ENCODE data around the gene PDXK.

Gene PDXK

DNA sequence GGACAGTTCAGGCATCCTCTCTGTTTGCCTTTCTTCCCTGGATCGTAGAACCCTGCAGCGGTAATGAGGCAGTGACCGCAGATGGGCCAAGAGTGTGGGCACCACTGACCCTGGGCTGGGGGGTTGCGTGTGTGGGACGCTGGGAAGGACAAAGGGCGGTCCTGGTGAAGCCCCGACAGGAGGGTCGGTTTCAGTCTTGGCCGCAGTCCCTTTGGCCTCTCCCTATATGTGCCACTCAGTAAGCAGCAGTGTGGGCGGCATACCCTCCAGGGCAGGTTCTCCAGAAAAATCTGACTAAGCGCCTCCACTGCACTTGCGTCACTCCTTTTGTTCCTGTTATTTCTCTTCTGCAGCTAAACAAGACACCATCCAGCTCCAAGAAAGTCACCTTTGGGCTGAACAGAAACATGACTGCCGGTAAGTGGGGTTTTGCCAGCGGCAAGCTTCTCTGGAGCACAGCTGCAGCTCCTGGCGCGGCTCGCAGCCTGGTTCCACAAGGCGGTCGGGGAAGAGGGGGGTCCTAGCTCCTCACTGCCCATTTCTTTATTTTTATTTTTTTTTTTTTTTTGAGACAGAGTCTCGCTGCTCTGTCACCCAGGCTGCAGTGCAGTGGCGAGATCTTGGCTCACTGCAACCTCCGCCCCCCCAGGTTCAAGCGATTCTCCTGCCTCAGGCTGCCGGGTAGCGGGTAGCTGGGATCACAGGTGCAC lies 27.7 kb upstream of the PDXK start:
- TF ChIP-seq, protein P1, sequence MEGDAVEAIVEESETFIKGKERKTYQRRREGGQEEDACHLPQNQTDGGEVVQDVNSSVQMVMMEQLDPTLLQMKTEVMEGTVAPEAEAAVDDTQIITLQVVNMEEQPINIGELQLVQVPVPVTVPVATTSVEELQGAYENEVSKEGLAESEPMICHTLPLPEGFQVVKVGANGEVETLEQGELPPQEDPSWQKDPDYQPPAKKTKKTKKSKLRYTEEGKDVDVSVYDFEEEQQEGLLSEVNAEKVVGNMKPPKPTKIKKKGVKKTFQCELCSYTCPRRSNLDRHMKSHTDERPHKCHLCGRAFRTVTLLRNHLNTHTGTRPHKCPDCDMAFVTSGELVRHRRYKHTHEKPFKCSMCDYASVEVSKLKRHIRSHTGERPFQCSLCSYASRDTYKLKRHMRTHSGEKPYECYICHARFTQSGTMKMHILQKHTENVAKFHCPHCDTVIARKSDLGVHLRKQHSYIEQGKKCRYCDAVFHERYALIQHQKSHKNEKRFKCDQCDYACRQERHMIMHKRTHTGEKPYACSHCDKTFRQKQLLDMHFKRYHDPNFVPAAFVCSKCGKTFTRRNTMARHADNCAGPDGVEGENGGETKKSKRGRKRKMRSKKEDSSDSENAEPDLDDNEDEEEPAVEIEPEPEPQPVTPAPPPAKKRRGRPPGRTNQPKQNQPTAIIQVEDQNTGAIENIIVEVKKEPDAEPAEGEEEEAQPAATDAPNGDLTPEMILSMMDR (IDR thresholded peaks at IDR 0.05; ENCODE audit: borderline replicate concordance, insufficient read depth, low read depth, low read length): no peak
- H3K4me3 ChIP-seq (ENCODE audit: low read depth, low read length): no peak overlapping the region

DNA sequence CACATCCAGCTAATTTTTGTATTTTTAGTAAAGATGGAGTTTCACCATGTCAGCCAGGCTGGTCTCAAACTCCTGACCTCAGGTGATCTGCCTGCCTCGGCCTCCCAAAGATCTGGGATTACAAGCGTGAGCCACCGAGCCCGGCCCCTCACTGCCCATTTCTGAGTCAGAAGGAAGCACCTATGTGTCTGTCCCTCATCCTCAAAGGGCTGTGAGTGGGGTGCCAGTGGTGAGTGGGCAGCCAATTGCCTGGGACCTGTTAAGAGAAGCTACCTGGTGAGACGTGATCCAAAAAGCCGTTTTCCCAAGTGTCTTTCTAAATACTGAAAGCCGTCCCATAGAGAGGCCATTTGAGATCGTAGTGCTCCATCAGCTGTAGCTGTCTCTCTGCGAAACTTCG lies 27.1 kb upstream of the PDXK start:
- no peak overlapping the region for H3K4me3 ChIP-seq (ENCODE audit: low read depth, low read length)
- TF ChIP-seq, protein P1 (IDR thresholded peaks at IDR 0.05; ENCODE audit: borderline replicate concordance, insufficient read depth, low read depth, low read length): no peak

DNA sequence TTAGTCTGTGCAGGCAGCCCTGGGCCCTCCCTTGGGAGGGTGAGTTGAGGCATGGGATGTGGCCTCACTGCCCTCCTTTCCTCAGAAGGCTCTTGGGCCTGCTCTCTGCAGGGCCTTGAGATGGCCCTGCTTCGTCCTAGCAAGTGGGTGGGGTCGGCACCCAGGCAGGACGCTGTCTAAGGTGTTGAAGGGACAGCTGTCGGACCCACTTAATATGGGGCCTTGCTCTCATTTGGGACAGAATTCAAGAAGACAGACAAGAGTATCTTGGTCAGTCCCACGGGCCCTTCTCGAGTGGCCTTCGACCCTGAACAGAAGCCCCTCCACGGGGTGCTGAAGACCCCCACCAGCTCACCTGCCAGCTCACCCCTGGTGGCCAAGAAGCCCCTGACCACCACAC lies 26.0 kb upstream of the PDXK start:
- TF ChIP-seq, protein P1 (IDR thresholded peaks at IDR 0.05; ENCODE audit: borderline replicate concordance, insufficient read depth, low read depth, low read length): no peak
- H3K4me3 ChIP-seq (ENCODE audit: low read depth, low read length): no peak overlapping the region

DNA sequence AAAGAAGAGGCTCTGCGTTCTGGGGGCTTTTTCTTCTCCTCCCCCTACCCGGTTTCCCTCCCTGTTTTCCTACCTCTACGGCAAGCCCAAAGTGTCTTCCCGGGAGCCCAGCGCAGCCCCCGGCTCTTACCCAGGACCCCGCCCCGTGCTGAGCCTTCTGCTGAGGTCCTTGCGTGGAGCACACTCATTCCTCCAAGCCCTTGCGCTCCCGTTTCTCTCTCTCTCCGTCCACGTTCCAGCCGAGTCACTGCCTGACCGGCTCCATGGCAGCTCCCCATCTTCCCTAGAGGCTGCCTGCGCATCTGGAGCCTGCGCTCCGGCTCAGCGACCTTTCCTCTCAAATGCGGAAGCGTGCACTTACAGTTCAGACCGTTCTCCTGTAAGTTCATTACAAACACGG lies 24.9 kb upstream of the PDXK start:
- H3K4me3 ChIP-seq (ENCODE audit: low read depth, low read length): no peak overlapping the region
- TF ChIP-seq, protein P1 (IDR thresholded peaks at IDR 0.05; ENCODE audit: borderline replicate concordance, insufficient read depth, low read depth, low read length): no peak

DNA sequence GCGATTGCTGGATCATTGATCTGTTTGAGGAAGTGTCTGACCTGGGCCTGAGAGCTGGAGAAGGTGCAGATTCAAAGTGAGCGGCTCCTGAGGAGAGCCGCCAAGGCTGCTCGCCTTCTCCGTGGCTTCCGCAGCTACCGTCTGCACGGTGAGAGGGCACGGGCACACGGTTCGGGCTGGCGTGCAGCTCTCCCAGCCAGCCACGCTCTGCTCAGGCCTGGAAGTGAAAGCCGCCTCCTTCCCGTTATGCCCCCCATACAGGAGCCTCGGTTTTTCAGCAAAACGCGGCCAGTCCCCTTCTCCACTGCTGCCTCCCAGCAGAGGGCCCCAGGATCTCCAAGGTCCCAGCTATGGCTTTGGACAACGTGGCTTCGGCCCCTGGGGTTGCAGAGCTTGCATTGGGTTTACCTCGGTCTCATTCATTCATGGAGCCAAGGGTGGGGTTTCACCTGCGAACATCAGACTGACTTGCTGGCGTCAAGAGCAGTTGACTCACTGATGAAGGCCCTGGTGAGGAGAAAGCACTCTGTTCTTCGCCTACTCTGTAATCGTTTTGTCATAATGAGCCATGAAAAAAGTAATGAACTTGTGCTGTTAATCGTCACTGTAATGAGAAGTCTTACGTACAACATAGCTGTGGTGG lies 24.4 kb upstream of the PDXK start:
- TF ChIP-seq, protein P1 (IDR thresholded peaks at IDR 0.05; ENCODE audit: borderline replicate concordance, insufficient read depth, low read depth, low read length): no peak
- no peak overlapping the region for H3K4me3 ChIP-seq (ENCODE audit: low read depth, low read length)

DNA sequence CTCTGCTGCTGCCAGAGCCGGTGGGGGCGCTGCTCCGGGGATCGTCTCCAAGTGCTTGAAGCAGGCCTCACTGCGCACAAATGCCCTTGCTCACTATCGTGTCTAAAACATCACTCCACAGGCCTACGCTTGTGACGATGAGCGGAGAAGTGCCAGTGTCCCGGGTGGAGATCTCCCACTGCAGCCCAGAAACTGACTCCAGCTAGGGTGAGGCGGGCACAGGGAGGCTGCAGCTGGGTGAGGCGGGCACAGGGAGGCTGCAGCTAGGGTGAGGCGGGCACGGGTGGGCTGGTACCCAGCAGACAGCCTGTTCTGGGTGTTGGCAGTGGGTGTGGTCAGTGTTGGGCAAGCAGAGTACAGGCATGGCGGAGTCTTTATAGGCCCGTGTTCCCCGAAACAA lies 22.7 kb upstream of the PDXK start:
- TF ChIP-seq, protein P1 (IDR thresholded peaks at IDR 0.05; ENCODE audit: borderline replicate concordance, insufficient read depth, low read depth, low read length): no peak
- H3K4me3 ChIP-seq (ENCODE audit: low read depth, low read length): no peak overlapping the region

Data from GM12875 (cell line).